ENCODE data around the gene QSOX2. TPM values are rescaled to one million over a fixed set of nuclear protein-coding genes. Genes with fewer than 3 reads are reported as not detected.
A peak's percentile ranks its signal among the peaks of the same experiment; 100 is the strongest.

Gene QSOX2
- total and polyA plus RNA-seq, 8 donors: 6.8 to 19.1 (median 10.9) TPM

- Histone ChIP-seq H3K4me1 (no peaks in the 10 kb centered on the region), H3K27me3 (no peaks in the 10 kb centered on the region), H3K36me3 (no peaks in the 10 kb centered on the region), H3K4me3 (no peak overlapping the region), H3K27ac (no peak overlapping the region), H3K9me3 (no peaks in the 10 kb centered on the region)
- FAIRE-seq (no peak), ATAC-seq (no peak), DNase-seq (no peak)
- WGBS, 2 donors: 85 to 87% methylated on average over 12 to 13 of the region's 13 CpGs
- intact Hi-C loops (cut with DNase I): loop anchor here in 2 of 3 donors (10.0 kb wide), 2 partner anchors 95 to 105 kb away; no protein-coding TSS in a partner anchor
- TF ChIP-seq CTCF (IDR thresholded peaks at IDR 0.05): no peak
Measured at GRCh38 chr9:136179761-136180160, 65.9 kb downstream of the QSOX2 start.

GRCh38 chr9:136179101-136179616 lies 66.5 kb downstream of the QSOX2 start:
- WGBS, 2 donors: 47 to 53% methylated on average over 11 to 12 of the region's 12 CpGs
- Histone ChIP-seq H3K27me3 (no peaks in the 10 kb centered on the region), H3K27ac (no peak overlapping the region), H3K36me3 (no peaks in the 10 kb centered on the region), H3K4me3 (no peak overlapping the region), H3K9me3 (no peaks in the 10 kb centered on the region), H3K4me1 (no peaks in the 10 kb centered on the region)
- DNase-seq: no peak
- FAIRE-seq: no peak
- intact Hi-C loops (cut with DNase I): loop anchor here in 2 of 3 donors (10.0 kb wide), 2 partner anchors 96 to 106 kb away; no protein-coding TSS in a partner anchor
- ATAC-seq: no peak
- no peak for TF ChIP-seq CTCF (IDR thresholded peaks at IDR 0.05)

- intact Hi-C loops (cut with DNase I): loop anchor here in 2 of 3 donors (10.0 kb wide), 2 partner anchors 96 to 106 kb away; no protein-coding TSS in a partner anchor
- Histone ChIP-seq H3K27me3 (no peaks in the 10 kb centered on the region), H3K4me3 (no peak overlapping the region), H3K9me3 (no peaks in the 10 kb centered on the region), H3K36me3 (no peaks in the 10 kb centered on the region), H3K27ac (no peak overlapping the region), H3K4me1 (no peaks in the 10 kb centered on the region)
- TF ChIP-seq CTCF (IDR thresholded peaks at IDR 0.05): no peak
- ATAC-seq: no peak
- 25 to 42% methylated on average over 8 of the region's 8 CpGs for WGBS, 2 donors
- no peak for FAIRE-seq
- DNase-seq: no peak
Measured at GRCh38 chr9:136178773-136179075, 66.9 kb downstream of the QSOX2 start.

- no peak for ATAC-seq
- Histone ChIP-seq H3K4me1 (no peaks in the 10 kb centered on the region), H3K36me3 (no peaks in the 10 kb centered on the region), H3K27me3 (no peaks in the 10 kb centered on the region), H3K4me3 (no peak overlapping the region), H3K9me3 (no peaks in the 10 kb centered on the region), H3K27ac (no peak overlapping the region)
- WGBS, 2 donors: 68 to 81% methylated on average over 19 to 21 of the region's 21 CpGs
- intact Hi-C loops (cut with DNase I): loop anchor here in 2 of 3 donors (10.0 kb wide), 2 partner anchors 97 to 107 kb away; no protein-coding TSS in a partner anchor
- no peak for FAIRE-seq
- TF ChIP-seq CTCF (IDR thresholded peaks at IDR 0.05): no peak
- no peak for DNase-seq
Measured at GRCh38 chr9:136178061-136178772, 67.4 kb downstream of the QSOX2 start.

- Histone ChIP-seq H3K27ac (no peak overlapping the region), H3K36me3 (no peaks in the 10 kb centered on the region), H3K27me3 (no peaks in the 10 kb centered on the region), H3K4me1 (no peaks in the 10 kb centered on the region), H3K9me3 (no peaks in the 10 kb centered on the region), H3K4me3 (no peak overlapping the region)
- intact Hi-C loops (cut with DNase I): loop anchor here in 2 of 3 donors (10.0 kb wide), 2 partner anchors 98 to 108 kb away; no protein-coding TSS in a partner anchor
- 81 to 88% methylated on average over 14 of the region's 14 CpGs for WGBS, 2 donors
- no peak for ATAC-seq
- TF ChIP-seq CTCF (IDR thresholded peaks at IDR 0.05): no peak
- no peak for FAIRE-seq
- DNase-seq: peak in 1 of 6 donors; percentile 67
Measured at GRCh38 chr9:136177224-136177623, 68.4 kb downstream of the QSOX2 start.

All from pancreas (tissue), 10 donors.